ENCODE data around the gene MPDZ. TPM values are rescaled to one million over a fixed set of nuclear protein-coding genes. Genes with fewer than 3 reads are reported as not detected.

MPDZ gene
- total RNA-seq, 2 donors from 2014 or later, result 26.9 to 61.5 TPM

GRCh38 chr9:13128266-13128860 is 151.1 kb downstream of the MPDZ start:
- H3K36me3 ChIP-seq, result no peaks in the 10 kb centered on the region
- H3K27me3 ChIP-seq (replicated peaks; ENCODE audit: insufficient read depth), result no peaks in the 10 kb centered on the region
- TF ChIP-seq, protein P1, sequence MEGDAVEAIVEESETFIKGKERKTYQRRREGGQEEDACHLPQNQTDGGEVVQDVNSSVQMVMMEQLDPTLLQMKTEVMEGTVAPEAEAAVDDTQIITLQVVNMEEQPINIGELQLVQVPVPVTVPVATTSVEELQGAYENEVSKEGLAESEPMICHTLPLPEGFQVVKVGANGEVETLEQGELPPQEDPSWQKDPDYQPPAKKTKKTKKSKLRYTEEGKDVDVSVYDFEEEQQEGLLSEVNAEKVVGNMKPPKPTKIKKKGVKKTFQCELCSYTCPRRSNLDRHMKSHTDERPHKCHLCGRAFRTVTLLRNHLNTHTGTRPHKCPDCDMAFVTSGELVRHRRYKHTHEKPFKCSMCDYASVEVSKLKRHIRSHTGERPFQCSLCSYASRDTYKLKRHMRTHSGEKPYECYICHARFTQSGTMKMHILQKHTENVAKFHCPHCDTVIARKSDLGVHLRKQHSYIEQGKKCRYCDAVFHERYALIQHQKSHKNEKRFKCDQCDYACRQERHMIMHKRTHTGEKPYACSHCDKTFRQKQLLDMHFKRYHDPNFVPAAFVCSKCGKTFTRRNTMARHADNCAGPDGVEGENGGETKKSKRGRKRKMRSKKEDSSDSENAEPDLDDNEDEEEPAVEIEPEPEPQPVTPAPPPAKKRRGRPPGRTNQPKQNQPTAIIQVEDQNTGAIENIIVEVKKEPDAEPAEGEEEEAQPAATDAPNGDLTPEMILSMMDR (IDR thresholded peaks at IDR 0.05), result no peak
- TF ChIP-seq POLR2AphosphoS5 (IDR thresholded peaks at IDR 0.05) (no peak), POLR2A (IDR thresholded peaks at IDR 0.05) (no peak)
- H3K4me3 ChIP-seq, result no peak overlapping the region
- DNase-seq (ENCODE audit: low spot score), result no peak
- no peaks in the 10 kb centered on the region for H3K4me1 ChIP-seq (replicated peaks)
- intact Hi-C loops (cut with DNase I), result no loop called here
- H3K9me3 ChIP-seq, result no peaks in the 10 kb centered on the region
- WGBS, result 73% methylated on average over 1 of the region's 1 CpG
- H3K27ac ChIP-seq, result no peak overlapping the region

DNA sequence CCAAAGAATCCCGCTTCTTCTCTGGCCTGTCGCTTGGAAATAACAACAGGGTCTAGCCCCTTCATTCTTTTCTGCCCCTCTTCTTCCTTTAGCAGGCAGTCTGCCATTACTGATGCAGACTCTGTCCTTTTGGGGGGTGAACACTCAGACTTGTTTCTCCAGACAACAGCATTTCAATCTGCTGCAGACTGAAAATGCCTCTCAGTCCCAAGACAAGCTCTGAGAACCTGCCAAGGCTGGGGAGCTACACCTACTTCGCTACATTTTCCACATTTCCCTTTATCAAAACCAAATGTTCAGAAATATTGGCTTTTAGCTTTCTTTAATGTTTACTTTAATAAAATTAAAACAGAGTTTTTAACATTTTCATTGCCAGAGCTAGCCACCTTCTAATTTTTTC is 152.4 kb downstream of the MPDZ start:
- no peaks in the 10 kb centered on the region for H3K9me3 ChIP-seq
- 87% methylated on average over 3 of the region's 3 CpGs for WGBS
- H3K27me3 ChIP-seq (replicated peaks; ENCODE audit: insufficient read depth), result no peaks in the 10 kb centered on the region
- no peaks in the 10 kb centered on the region for H3K4me1 ChIP-seq (replicated peaks)
- intact Hi-C loops (cut with DNase I), result no loop called here
- no peaks in the 10 kb centered on the region for H3K36me3 ChIP-seq
- TF ChIP-seq, protein P1 (IDR thresholded peaks at IDR 0.05), result no peak
- TF ChIP-seq POLR2AphosphoS5 (IDR thresholded peaks at IDR 0.05) (no peak), POLR2A (IDR thresholded peaks at IDR 0.05) (no peak)
- no peak overlapping the region for H3K27ac ChIP-seq
- no peak overlapping the region for H3K4me3 ChIP-seq
- no peak for DNase-seq (ENCODE audit: low spot score)

- H3K4me1 ChIP-seq (replicated peaks), result no peaks in the 10 kb centered on the region
- no peak for DNase-seq (ENCODE audit: low spot score)
- H3K27me3 ChIP-seq (replicated peaks; ENCODE audit: insufficient read depth), result no peaks in the 10 kb centered on the region
- H3K27ac ChIP-seq, result no peak overlapping the region
- no peak overlapping the region for H3K4me3 ChIP-seq
- no peaks in the 10 kb centered on the region for H3K36me3 ChIP-seq
- intact Hi-C loops (cut with DNase I), result no loop called here
- no peaks in the 10 kb centered on the region for H3K9me3 ChIP-seq
- TF ChIP-seq POLR2A (IDR thresholded peaks at IDR 0.05) (no peak), POLR2AphosphoS5 (IDR thresholded peaks at IDR 0.05) (no peak)
- TF ChIP-seq, protein P1 (IDR thresholded peaks at IDR 0.05), result no peak
Measured at GRCh38 chr9:13125261-13125660, 154.2 kb downstream of the MPDZ start.

- TF ChIP-seq POLR2AphosphoS5 (IDR thresholded peaks at IDR 0.05) (no peak), POLR2A (IDR thresholded peaks at IDR 0.05) (no peak)
- TF ChIP-seq, protein P1 (IDR thresholded peaks at IDR 0.05), result no peak
- H3K27ac ChIP-seq, result no peak overlapping the region
- intact Hi-C loops (cut with DNase I), result no loop called here
- H3K9me3 ChIP-seq, result no peaks in the 10 kb centered on the region
- no peaks in the 10 kb centered on the region for H3K4me1 ChIP-seq (replicated peaks)
- no peak for DNase-seq (ENCODE audit: low spot score)
- no peaks in the 10 kb centered on the region for H3K36me3 ChIP-seq
- WGBS, result 75% methylated on average over 9 of the region's 9 CpGs
- H3K4me3 ChIP-seq, result no peak overlapping the region
- H3K27me3 ChIP-seq (replicated peaks; ENCODE audit: insufficient read depth), result no peaks in the 10 kb centered on the region
Measured at GRCh38 chr9:13122756-13123369, 156.6 kb downstream of the MPDZ start.

- DNase-seq (ENCODE audit: low spot score), result no peak
- WGBS, result 91% methylated on average over 2 of the region's 2 CpGs
- H3K27me3 ChIP-seq (replicated peaks; ENCODE audit: insufficient read depth), result no peaks in the 10 kb centered on the region
- no peaks in the 10 kb centered on the region for H3K36me3 ChIP-seq
- H3K27ac ChIP-seq, result no peak overlapping the region
- no peak overlapping the region for H3K4me3 ChIP-seq
- intact Hi-C loops (cut with DNase I), result loop anchor here (10.0 kb wide), 1 partner anchor 46 kb away; no protein-coding TSS in a partner anchor
- no peaks in the 10 kb centered on the region for H3K4me1 ChIP-seq (replicated peaks)
- H3K9me3 ChIP-seq, result no peaks in the 10 kb centered on the region
- TF ChIP-seq, protein P1 (IDR thresholded peaks at IDR 0.05), result no peak
- TF ChIP-seq POLR2AphosphoS5 (IDR thresholded peaks at IDR 0.05) (no peak), POLR2A (IDR thresholded peaks at IDR 0.05) (no peak)
Measured at GRCh38 chr9:13118313-13118712, 161.2 kb downstream of the MPDZ start.
